GM18502 (cell line): Measurements from ENCODE around the gene LIF.
A peak's percentile ranks its signal among the peaks of the same experiment; 100 is the strongest.

ENCODE experiments used
- ATAC-seq: cut with Tn5 transposase; IDR thresholded peaks from one replicate; pipeline ENCODE4 v1.9.1; 2021; ENCODE audit warnings: mild to moderate bottlenecking; ENCODE audit not compliant: unreplicated experiment, poor library complexity

The LIF gene

DNA sequence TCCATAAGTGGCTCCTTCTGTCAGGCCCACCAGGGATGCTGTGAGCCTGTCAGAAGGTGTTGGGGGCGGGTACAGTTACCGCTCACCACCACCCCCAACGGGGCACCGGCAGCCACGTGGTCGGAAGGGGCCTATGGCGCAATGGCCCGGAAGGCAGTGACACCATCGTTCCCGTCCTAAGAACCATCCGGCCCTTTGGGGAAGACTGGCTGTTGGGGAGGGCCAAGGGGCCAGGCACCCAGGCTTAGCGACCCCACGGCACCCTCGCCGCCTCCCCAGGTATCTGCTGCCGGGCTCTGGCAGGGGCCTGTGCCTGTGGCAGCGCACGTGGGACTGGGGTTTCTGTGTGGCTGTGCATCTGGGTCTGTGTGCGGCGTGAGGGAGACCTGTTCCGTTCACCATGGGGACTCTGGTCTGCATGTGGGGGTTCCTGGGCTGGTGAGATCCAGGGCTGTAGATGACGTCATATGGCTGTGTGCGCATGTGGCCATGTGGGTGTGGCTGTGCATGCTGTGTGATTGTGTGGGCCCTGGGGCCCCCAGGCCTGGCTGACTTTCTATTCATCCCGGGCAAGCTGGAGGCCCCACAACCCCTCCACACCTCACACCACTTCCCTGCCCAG lies 19.4 kb upstream of the LIF start:
- peak; percentile 69 for ATAC-seq

DNA sequence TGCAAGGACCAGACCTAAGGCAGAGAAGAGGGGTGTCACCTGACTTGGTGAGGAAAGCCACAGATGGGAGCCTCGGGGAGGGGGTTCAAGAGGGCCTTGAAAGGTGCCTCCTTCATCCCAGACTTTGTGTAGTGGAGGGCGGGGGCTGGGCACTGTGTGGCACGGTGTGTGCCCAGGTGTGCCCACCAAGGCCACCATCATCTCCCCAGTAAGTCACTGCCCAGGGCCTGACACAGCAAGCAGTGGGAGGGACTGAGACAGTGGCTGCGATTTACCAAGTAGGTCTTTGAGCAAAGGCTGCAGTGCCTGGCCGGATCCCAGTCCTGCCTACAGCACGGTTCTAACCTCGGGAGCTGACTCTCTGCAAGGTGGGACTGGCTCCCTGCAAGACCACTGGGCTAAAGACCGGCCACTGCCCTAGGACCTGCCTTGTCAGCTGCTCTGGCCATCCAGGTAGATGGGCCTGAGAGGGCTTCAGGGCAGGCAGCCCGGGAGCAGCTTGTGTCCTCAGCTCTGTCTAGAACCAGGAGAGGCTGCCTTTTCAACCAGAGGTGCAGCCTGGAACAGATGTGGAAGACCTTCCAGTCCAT lies 18.7 kb upstream of the LIF start:
- ATAC-seq = no peak

DNA sequence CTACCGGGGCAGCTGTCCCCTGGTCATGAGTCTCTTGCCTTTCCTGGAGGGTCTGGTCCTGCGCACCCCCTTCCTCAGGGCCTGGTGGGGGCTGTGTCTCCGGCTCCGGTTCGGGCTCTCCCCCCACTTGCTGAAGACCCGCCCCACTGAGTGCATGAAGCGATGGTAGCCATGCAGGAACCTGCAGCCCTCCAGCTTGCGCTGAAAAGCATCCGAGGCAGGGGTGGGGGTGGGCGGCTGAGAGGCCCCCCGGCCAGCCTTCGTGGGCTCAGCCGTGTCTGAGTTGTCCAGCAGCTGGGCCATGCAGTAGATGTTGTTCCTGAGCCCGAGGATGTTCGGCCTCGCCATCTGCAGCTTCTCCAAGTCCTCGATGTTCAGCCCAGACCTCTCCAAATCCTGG lies 17.3 kb upstream of the LIF start:
- no peak for ATAC-seq

DNA sequence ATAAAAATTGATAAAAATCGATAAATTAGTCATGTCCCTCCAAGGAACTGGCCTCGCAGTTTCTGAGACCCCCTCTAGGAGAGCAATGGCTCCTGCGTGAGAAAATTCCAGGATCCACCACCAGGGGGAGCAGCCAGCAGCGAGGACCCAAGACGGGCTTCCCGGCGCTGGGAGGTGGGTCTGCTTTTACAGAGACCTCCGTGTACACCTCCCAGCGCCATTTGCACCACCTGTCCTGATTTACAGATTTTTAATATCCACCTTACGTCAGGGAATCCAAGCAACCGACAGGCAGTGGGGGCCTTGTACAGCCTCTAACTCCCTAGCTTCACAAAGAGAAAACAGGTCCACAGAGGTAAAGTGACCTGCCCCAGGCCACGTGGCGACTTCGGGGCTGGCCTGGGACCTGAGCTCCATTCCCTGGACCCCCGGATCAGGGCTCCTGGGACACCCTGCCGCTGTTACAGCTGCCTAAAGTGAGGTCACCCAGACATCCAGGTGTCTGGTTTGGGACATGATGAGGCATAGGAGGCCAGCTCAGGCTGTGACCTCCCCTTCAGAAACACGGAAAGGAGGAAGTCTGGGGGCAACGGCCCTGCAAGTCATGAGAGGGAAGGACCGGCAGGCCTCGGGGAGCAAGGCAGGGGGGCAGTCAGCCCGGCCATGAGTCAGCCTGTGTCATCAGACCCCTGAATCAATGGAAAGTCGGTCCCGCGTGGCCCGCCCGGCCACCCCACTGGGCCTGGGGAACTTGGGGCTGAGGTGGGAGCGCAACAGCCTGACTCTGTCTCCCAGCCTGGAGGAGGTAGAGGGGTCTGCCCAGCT lies 16.6 kb upstream of the LIF start:
- no peak for ATAC-seq

DNA sequence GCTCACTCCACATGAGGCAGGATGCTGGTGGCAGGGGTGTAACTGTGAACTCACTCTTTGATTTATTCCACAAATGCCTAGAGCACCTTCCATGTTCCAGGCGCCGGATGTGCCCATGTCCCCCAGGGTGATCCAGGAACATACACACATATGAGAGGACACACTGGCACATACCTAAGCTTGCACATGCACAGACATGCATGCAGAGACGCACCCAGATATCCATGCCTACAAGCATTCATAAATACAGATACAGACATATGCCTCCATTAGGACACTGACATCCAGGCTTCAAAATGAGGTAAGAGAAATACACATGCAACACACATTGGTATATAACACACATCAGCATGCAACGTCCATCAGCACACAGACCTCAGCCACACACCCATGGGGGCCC lies 15.6 kb upstream of the LIF start:
- ATAC-seq = no peak

GRCh38 chr22:30261134-30261533 lies 14.6 kb upstream of the LIF start:
- no peak for ATAC-seq

DNA sequence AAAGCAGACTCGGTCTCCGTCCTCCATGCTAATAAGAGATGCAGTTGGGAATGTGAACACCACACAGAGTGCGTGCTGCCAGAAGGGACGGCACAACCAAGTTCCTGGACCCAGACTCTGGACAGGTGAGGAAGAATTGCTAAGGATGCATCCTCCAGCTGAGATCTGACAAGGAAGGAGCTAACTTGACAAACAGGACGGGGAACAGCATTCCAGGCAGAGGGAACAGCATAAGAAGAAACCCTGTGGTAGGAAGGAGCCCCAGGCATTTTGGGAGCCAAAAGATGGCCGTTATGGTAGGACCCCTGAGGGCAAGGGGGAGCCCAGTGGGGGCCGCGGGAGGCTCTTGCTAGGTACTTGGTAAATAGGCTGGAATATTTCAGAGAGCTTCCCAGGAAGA lies 14.1 kb upstream of the LIF start:
- no peak for ATAC-seq

- ATAC-seq = no peak
Measured at GRCh38 chr22:30260276-30260675, 13.7 kb upstream of the LIF start.

GRCh38 chr22:30254314-30254713 lies 7.8 kb upstream of the LIF start:
- no peak for ATAC-seq

GRCh38 chr22:30253205-30253852 lies 6.8 kb upstream of the LIF start:
- ATAC-seq = no peak

DNA sequence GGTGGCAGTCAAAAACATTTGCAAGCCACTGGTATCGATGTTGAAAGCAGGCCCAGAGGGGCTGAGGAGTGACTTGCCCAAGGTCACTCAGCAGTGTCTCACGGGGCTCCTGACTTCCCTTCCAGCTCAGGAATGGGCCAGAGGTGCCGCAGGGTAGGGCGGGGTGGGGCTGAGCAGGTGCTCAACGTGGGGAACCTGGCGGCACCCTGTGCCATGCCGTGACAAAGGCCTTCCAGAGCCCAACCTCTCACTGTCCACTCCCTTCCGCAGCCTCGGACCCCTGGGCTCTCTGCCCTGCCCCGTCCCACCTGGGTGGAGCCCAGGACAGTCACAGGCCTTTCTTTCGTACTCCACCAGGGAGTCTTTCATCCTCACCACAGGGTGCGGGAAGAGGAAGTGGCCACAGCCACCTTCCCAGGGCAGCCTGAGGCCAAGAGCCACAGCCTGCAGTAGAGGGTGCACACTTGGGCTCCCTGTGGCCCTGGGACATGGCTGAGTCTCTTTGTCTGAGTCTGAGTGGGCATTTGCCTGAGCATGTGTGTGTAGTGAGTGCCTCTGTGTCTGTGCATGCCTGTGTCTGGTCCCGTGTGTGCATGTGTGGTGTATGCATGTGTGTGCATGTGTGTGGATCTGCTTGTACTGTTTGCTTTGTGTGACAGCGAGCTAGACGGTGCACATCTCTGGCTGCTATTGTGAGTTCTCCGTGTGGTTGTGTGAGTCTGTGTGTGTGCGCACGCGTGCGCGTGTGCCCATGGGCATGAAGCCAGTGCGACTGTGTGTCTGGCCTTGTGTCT lies 6.0 kb upstream of the LIF start:
- ATAC-seq = no peak

DNA sequence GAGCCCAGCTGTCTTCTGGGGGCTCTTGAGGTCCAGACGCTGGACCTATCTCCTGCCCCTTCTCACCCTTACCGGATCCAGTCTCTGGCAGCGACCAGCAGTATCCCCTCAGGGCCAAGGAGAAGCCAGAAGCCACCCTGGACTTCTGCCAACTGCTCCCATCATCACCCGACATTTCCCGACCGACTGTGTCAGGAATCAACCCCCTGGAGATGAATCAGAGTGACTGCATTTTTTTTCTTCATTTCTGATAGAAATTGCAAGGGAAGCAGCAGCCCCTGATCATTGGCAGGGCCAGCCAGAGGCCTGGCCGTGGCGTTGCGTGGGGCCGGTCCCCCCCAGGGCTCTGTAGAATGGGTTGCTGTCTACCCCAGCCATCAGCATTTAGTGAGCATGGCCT lies 5.2 kb upstream of the LIF start:
- no peak for ATAC-seq

DNA sequence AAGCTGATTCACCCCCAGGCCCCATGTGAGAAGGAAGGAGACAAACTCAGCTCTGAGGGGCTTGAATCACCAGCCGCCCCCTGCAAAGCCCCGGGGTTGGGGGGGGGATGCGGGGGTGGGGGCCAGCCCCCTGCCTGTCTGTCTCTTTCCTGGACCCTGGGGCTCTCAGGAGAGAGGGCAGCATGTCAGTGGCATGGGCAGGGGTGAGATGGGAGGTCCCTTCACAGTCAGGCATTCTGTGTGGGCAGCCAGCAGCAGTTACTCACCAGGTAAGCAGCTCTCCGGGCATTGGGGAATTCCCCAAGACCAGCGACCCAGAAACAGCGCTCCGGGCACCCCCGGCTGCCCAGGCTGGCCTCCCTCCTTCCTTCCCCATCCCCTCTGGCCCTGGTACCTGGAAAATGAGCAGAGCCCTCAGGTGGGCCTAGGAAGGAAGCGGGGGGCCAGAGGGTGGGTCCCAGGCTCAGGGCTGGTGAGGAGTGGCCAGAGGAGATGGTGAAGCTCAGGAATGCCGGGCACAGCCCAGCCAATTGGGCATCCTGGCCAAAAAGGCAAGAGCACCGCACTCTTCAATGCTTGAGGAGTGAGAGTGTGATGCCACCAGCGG lies 4.2 kb upstream of the LIF start:
- ATAC-seq = no peak

DNA sequence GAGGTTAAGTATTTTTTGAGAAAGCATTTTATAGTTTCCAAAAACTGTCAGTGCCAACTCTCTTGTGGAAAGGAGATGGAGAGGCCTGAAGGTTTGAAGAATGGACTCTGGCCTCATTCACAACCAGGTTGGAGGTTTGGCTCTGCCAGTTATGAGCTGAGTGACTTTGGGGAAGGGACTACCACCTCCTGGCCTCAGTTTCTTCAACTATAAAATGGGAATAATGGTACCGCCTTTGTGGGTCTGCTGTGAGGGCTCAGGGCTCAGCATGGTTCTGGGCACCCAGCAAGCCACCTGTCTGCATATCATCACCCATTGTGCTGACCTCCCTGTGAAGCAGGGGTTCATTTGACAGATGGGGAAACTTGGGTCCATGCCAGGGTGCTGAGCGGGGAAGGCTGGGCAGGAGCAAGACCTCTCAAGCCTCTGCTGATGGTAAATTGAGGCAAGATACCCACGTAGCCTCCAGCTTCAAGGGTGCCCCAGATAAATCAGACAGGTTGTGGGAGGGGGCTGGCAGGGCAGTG lies 3.5 kb upstream of the LIF start:
- ATAC-seq = no peak

- no peak for ATAC-seq
Measured at GRCh38 chr22:30249049-30250038, 2.8 kb upstream of the LIF start.

GRCh38 chr22:30248484-30248883 lies 1.9 kb upstream of the LIF start:
- ATAC-seq = no peak

- no peak for ATAC-seq
Measured at GRCh38 chr22:30247974-30248373, 1.4 kb upstream of the LIF start.

DNA sequence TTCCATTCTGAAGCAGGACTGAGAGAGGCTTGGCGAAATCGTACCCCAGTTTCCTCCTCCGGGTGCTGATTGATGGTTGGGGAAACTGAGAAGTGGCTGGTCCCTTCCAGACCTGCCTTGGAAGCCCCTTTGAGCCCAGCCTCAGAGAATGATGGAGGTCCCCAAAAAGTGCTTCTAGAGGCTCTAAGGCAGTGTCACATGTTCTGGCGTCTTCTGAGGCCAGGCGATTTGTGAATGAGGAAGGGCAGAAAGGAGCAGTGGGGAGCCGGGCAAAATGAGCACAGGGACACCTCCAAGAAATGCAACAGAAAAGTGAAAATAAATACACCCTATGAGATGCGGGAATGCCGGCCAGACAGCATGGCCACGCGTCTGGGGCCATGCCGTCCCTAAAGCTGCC lies 1.0 kb upstream of the LIF start:
- no peak for ATAC-seq
